ENCODE data around the gene GLB1L2. TPM values are rescaled to one million over a fixed set of nuclear protein-coding genes. Genes with fewer than 3 reads are reported as not detected.

The GLB1L2 gene
- polyA plus RNA-seq, 1 of the 3 experiments (the other 2 are of a cell fraction) = 3.4 TPM

GRCh38 chr11:134376150-134376921 is 44.5 kb downstream of the GLB1L2 start (continued):
- TF ChIP-seq EP300 (IDR thresholded peaks at IDR 0.05; ENCODE audit: borderline replicate concordance in 1 of 2, low read depth in 1 of 2, low read length in 1 of 2) = no peak
- no peak for TF ChIP-seq USF2 (IDR thresholded peaks at IDR 0.05; ENCODE audit: borderline replicate concordance, low read depth, low read length)
- TF ChIP-seq ELF1 (IDR thresholded peaks at IDR 0.05) = no peak
- no peak for TF ChIP-seq NFIC (IDR thresholded peaks at IDR 0.05; ENCODE audit: borderline replicate concordance)
- TF ChIP-seq YY1 (IDR thresholded peaks at IDR 0.05; ENCODE audit: low read depth) = no peak
- no peak for TF ChIP-seq CHD2 (IDR thresholded peaks at IDR 0.05; ENCODE audit: low read length, partially characterized antibody)
- TF ChIP-seq, protein P1, sequence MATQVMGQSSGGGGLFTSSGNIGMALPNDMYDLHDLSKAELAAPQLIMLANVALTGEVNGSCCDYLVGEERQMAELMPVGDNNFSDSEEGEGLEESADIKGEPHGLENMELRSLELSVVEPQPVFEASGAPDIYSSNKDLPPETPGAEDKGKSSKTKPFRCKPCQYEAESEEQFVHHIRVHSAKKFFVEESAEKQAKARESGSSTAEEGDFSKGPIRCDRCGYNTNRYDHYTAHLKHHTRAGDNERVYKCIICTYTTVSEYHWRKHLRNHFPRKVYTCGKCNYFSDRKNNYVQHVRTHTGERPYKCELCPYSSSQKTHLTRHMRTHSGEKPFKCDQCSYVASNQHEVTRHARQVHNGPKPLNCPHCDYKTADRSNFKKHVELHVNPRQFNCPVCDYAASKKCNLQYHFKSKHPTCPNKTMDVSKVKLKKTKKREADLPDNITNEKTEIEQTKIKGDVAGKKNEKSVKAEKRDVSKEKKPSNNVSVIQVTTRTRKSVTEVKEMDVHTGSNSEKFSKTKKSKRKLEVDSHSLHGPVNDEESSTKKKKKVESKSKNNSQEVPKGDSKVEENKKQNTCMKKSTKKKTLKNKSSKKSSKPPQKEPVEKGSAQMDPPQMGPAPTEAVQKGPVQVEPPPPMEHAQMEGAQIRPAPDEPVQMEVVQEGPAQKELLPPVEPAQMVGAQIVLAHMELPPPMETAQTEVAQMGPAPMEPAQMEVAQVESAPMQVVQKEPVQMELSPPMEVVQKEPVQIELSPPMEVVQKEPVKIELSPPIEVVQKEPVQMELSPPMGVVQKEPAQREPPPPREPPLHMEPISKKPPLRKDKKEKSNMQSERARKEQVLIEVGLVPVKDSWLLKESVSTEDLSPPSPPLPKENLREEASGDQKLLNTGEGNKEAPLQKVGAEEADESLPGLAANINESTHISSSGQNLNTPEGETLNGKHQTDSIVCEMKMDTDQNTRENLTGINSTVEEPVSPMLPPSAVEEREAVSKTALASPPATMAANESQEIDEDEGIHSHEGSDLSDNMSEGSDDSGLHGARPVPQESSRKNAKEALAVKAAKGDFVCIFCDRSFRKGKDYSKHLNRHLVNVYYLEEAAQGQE (IDR thresholded peaks at IDR 0.05; ENCODE audit: low read depth, low read length) = no peak
- no peak for TF ChIP-seq RCOR1 (IDR thresholded peaks at IDR 0.05; ENCODE audit: low read length)
- no peak for TF ChIP-seq RXRA (IDR thresholded peaks at IDR 0.05; ENCODE audit: borderline replicate concordance, low read depth)

- Histone ChIP-seq H3K9me3 (no peaks in the 10 kb centered on the region), H3K36me3 (replicated peaks in 1 of 2; ENCODE audit: control insufficient read depth in 1 of 2, insufficient read depth in 2 of 2, low read length in 1 of 2) (no peaks in the 10 kb centered on the region), H3F3A (replicated peaks; ENCODE audit: insufficient read depth) (no peaks in the 10 kb centered on the region), H2AFZ (ENCODE audit: low read depth) (no peak overlapping the region), H3K9me2 (no peaks in the 10 kb centered on the region), H3K27me3 (ENCODE audit: insufficient read depth) (no peaks in the 10 kb centered on the region), H4K20me1 (ENCODE audit: insufficient read depth) (no peaks in the 10 kb centered on the region), H3K4me2 (no peak overlapping the region), H3K27ac (ENCODE audit: low read depth in 2 of 2, low read length in 1 of 2) (no peak overlapping the region), H3K79me2 (ENCODE audit: insufficient read depth) (no peaks in the 10 kb centered on the region), H3K9ac (no peak overlapping the region), H3K4me1 (ENCODE audit: control insufficient read depth in 1 of 2, insufficient read depth in 2 of 2, low read depth in 1 of 2, low read length in 1 of 2) (no peaks in the 10 kb centered on the region; a peak in 1 of 4 replicates), H3K4me3 (ENCODE audit: low read depth in 2 of 2, low read length in 1 of 2) (no peak overlapping the region)
- 58% methylated on average over 14 of the region's 14 CpGs for WGBS (ENCODE audit: low lambda C conversion rate)
- CTCF ChIA-PET = no interaction called here
- DNase-seq = no peak
- POLR2A ChIA-PET = no interaction called here
- TF ChIP-seq SMC3 (IDR thresholded peaks at IDR 0.05; ENCODE audit: low read depth, low read length) = no peak
- TF ChIP-seq, protein P2, sequence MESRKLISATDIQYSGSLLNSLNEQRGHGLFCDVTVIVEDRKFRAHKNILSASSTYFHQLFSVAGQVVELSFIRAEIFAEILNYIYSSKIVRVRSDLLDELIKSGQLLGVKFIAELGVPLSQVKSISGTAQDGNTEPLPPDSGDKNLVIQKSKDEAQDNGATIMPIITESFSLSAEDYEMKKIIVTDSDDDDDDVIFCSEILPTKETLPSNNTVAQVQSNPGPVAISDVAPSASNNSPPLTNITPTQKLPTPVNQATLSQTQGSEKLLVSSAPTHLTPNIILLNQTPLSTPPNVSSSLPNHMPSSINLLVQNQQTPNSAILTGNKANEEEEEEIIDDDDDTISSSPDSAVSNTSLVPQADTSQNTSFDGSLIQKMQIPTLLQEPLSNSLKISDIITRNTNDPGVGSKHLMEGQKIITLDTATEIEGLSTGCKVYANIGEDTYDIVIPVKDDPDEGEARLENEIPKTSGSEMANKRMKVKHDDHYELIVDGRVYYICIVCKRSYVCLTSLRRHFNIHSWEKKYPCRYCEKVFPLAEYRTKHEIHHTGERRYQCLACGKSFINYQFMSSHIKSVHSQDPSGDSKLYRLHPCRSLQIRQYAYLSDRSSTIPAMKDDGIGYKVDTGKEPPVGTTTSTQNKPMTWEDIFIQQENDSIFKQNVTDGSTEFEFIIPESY (IDR thresholded peaks at IDR 0.05; ENCODE audit: borderline replicate concordance, low read depth) = no peak
- TF ChIP-seq RCOR1 (IDR thresholded peaks at IDR 0.05; ENCODE audit: low read length) = no peak
- TF ChIP-seq MEF2A (IDR thresholded peaks at IDR 0.05; ENCODE audit: borderline replicate concordance, low read depth) = no peak
- TF ChIP-seq NFIC (IDR thresholded peaks at IDR 0.05; ENCODE audit: borderline replicate concordance) = no peak
- no peak for TF ChIP-seq POLR2AphosphoS5 (IDR thresholded peaks at IDR 0.05; ENCODE audit: low read depth, low read length)
Observed at GRCh38 chr11:134377876-134378275, 46.1 kb downstream of the GLB1L2 start.
